GM18520 (cell line): Measurements from ENCODE around the gene UBTF.

Experiments
- ATAC-seq: cut with Tn5 transposase; IDR thresholded peaks from one replicate; pipeline ENCODE4 v1.9.1; 2021; ENCODE audit not compliant: unreplicated experiment

Gene UBTF

DNA sequence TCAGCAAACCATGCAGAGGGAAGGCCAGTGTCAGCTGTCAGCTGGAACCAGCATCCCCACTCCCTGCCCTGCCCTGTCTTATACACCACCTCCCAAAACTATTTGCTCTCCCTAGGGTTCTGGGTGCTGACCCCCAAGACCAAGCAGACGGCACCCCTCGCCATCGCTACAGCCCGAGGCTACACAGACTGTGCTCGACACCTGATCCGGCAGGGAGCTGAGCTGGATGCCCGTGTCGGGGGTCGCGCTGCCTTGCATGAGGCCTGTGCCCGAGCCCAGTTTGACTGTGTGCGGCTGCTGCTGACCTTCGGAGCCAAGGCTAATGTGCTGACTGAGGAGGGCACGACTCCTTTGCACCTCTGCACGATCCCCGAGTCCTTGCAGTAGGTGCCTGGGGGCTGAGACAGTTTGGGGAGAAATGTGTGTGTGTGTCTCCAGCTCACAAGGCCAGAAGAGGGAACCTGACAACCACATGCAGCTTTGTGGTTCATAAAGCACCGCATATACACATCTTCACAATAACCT, 47.5 kb downstream of the UBTF start:
- ATAC-seq = no peak

GRCh38 chr17:44170499-44171201, 48.8 kb downstream of the UBTF start, which contains the start of gene ASB16:
ASB16 (plus strand) TSS chr17:44170704; CDS start chr17:44170790, 86 bp downstream.
- no peak for ATAC-seq

- ATAC-seq = no peak
Observed at GRCh38 chr17:44170135-44170498, 49.4 kb downstream of the UBTF start.

- ATAC-seq = no peak
Observed at GRCh38 chr17:44167181-44167861, 52.2 kb downstream of the UBTF start.

DNA sequence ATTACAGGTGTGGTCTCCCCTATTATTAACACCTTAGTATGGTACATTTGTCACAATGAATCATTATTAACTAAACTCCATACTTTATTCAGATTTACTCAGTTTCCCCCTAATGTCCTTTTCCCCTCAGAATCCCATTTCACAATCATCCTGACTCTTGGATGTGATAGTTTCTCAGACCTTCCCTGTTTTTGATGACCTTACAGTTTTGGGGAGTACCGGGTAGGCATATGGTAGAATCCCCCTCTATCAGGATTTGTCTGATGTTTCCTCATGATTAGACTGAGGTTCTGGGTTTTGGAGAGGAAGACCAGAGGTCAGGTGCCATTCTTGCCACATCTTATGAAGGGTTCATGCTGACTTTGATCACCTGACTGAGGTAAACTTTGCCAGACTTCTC, 55.0 kb downstream of the UBTF start:
- no peak for ATAC-seq

DNA sequence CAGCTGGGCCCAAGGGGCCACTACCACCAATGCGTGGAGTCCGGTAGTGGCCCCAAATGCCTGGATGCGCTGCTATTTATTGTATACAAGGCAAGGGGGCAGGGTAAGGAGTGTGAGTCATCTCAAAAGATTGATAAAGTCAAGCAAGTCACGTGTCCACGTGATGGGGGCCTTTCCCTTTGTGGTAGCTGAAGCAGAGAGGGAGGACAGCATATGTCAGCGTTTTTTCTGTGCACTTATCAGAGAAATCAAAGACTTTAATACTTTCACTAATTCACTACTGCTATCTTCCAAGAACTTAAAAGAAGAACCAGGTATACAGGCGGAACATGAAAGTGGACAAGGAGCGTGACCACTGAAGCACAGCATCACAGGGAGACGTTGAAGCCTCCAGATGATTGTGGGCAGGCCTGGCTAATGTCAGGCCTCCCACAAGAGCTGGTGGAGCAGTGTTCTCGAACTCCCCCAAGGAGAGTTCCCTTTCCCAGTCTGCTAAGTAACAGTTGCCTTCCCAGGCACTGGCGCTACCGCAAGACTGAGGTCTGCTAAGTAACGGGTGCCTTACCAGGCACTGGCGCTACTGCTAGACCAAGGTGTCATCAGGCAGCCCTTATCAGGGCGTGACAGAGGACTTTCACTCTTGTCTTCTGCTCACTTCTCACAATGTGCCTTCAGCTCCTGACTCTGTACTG, 59.8 kb downstream of the UBTF start:
- ATAC-seq = no peak

GRCh38 chr17:44155488-44155887, 64.0 kb downstream of the UBTF start:
- no peak for ATAC-seq
